ENCODE results near the gene CDK18. TPM values are rescaled to one million over a fixed set of nuclear protein-coding genes. Genes with fewer than 3 reads are reported as not detected.

The CDK18 gene
- polyA plus RNA-seq, 1 donor (not counting 4 experiments of a cell fraction or from before 2014, with no cell fraction given): 10.9 TPM

- H3K36me3 ChIP-seq (ENCODE audit: control insufficient read depth in 2 of 2, extremely low read depth in 1 of 2, insufficient read depth in 2 of 2, low read length in 2 of 2): no peaks in the 10 kb centered on the region
- H4K20me1 ChIP-seq (ENCODE audit: control insufficient read depth, extremely low read depth, insufficient read depth, low read length): no peaks in the 10 kb centered on the region
- no peak overlapping the region for H3K9ac ChIP-seq (ENCODE audit: control insufficient read depth, extremely low read depth, insufficient read depth, low read length)
- H2AFZ ChIP-seq (ENCODE audit: control insufficient read depth, low read length): no peak overlapping the region
- H3K9me1 ChIP-seq (ENCODE audit: control insufficient read depth, extremely low read depth, insufficient read depth, low read length): no peaks in the 10 kb centered on the region
- no peak for FAIRE-seq
- H3K79me2 ChIP-seq (ENCODE audit: control insufficient read depth, insufficient read depth, low read length): no peaks in the 10 kb centered on the region
- no peak for DNase-seq (ENCODE audit: low read depth, low spot score)
- H3K9me3 ChIP-seq (ENCODE audit: control insufficient read depth, low read depth, low read length): no peaks in the 10 kb centered on the region
- TF ChIP-seq EZH2 (IDR thresholded peaks at IDR 0.05; ENCODE audit: low read length): no peak
- TF ChIP-seq CTCF (optimal IDR thresholded peaks at IDR 0.05 in 1 of 3, IDR thresholded peaks at IDR 0.05 in 1 of 3, conservative IDR thresholded peaks at IDR 0.05 in 1 of 3; ENCODE audit: extremely low read depth in 1 of 3, insufficient read depth in 2 of 3, low read length in 3 of 3): no peak
- H3K4me1 ChIP-seq (ENCODE audit: control insufficient read depth, extremely low read depth, insufficient read depth, low read length): no peaks in the 10 kb centered on the region
- no peak overlapping the region for H3K4me2 ChIP-seq (ENCODE audit: control insufficient read depth, extremely low read depth, insufficient read depth, low read depth, low read length)
- no peak overlapping the region for H3K27ac ChIP-seq (ENCODE audit: control insufficient read depth, insufficient read depth, low read length)
- H3K4me3 ChIP-seq (ENCODE audit: control insufficient read depth in 2 of 3, extremely low read depth in 1 of 3, insufficient read depth in 2 of 3, low read depth in 1 of 3, low read length in 3 of 3): no peak overlapping the region
- H3K27me3 ChIP-seq (ENCODE audit: control insufficient read depth, extremely low read depth, insufficient read depth, low read length): peaks cover 62% of the 10 kb centered on the region
- dilution Hi-C loops (cut with MboI; ENCODE audit: extremely low pct_ligation_motif_present, low sequenced_read_pairs): no loop called here
Observed at GRCh38 chr1:205576011-205576410, 71.5 kb downstream of the CDK18 start.

- dilution Hi-C loops (cut with MboI; ENCODE audit: extremely low pct_ligation_motif_present, low sequenced_read_pairs): no loop called here
- no peak overlapping the region for H3K9ac ChIP-seq (ENCODE audit: control insufficient read depth, extremely low read depth, insufficient read depth, low read length)
- TF ChIP-seq EZH2 (IDR thresholded peaks at IDR 0.05; ENCODE audit: low read length) (no peak), CTCF (optimal IDR thresholded peaks at IDR 0.05 in 1 of 3, IDR thresholded peaks at IDR 0.05 in 1 of 3, conservative IDR thresholded peaks at IDR 0.05 in 1 of 3; ENCODE audit: extremely low read depth in 1 of 3, insufficient read depth in 2 of 3, low read length in 3 of 3) (no peak)
- H3K27ac ChIP-seq (ENCODE audit: control insufficient read depth, insufficient read depth, low read length): no peak overlapping the region
- H3K36me3 ChIP-seq (ENCODE audit: control insufficient read depth in 2 of 2, extremely low read depth in 1 of 2, insufficient read depth in 2 of 2, low read length in 2 of 2): no peaks in the 10 kb centered on the region
- H3K4me3 ChIP-seq (ENCODE audit: control insufficient read depth in 2 of 3, extremely low read depth in 1 of 3, insufficient read depth in 2 of 3, low read depth in 1 of 3, low read length in 3 of 3): no peak overlapping the region
- no peaks in the 10 kb centered on the region for H3K9me1 ChIP-seq (ENCODE audit: control insufficient read depth, extremely low read depth, insufficient read depth, low read length)
- H3K9me3 ChIP-seq (ENCODE audit: control insufficient read depth, low read depth, low read length): no peaks in the 10 kb centered on the region
- H3K27me3 ChIP-seq (ENCODE audit: control insufficient read depth, extremely low read depth, insufficient read depth, low read length): peaks cover 66% of the 10 kb centered on the region
- DNase-seq (ENCODE audit: low read depth, low spot score) (no peak), FAIRE-seq (no peak)
- H3K79me2 ChIP-seq (ENCODE audit: control insufficient read depth, insufficient read depth, low read length): no peaks in the 10 kb centered on the region
- H3K4me1 ChIP-seq (ENCODE audit: control insufficient read depth, extremely low read depth, insufficient read depth, low read length): no peaks in the 10 kb centered on the region
- no peak overlapping the region for H3K4me2 ChIP-seq (ENCODE audit: control insufficient read depth, extremely low read depth, insufficient read depth, low read depth, low read length)
- no peak overlapping the region for H2AFZ ChIP-seq (ENCODE audit: control insufficient read depth, low read length)
- H4K20me1 ChIP-seq (ENCODE audit: control insufficient read depth, extremely low read depth, insufficient read depth, low read length): no peaks in the 10 kb centered on the region
Observed at GRCh38 chr1:205576805-205577761, 72.6 kb downstream of the CDK18 start.

All from keratinocyte (primary cell).